Activated CD4-positive, alpha-beta memory T cell treated with anti-CD3 and anti-CD28 coated beads, Interleukin-2, amount 10 ng/mL, durations not matched to agents 7 days and 5 days (primary cell): Measurements from ENCODE around the gene RUNX2. TPM values are rescaled to one million over a fixed set of nuclear protein-coding genes. Genes with fewer than 3 reads are reported as not detected.

Source experiments
- CTCF ChIA-PET: fragments of 350-600 bp; sonication (Branson Sonifier 250); formaldehyde crosslinking; loops from one replicate; lab custom pipeline; 2021; ENCODE audit warnings: antibody characterized with exemption, inconsistent platforms; lab: Charles Lee
- POLR2A ChIA-PET: fragments of 350-600 bp; sonication (Branson Sonifier 250); formaldehyde crosslinking; loops from one replicate; lab custom pipeline; 2021; ENCODE audit warnings: antibody characterized with exemption; lab: Charles Lee
- DNase-seq: peaks from one replicate; pipeline ENCODE4 v3.0.0-alpha.2; 2020
- H3K27ac Mint-ChIP-seq: one replicate; pipeline ENCODE4 v1.8.0; 2021; ENCODE audit warnings: mild to moderate bottlenecking, mixed read lengths
- H3K27me3 Mint-ChIP-seq: one replicate; pipeline ENCODE4 v1.8.0; 2021; ENCODE audit warnings: mixed read lengths
- H3K36me3 Mint-ChIP-seq: one replicate; pipeline ENCODE4 v1.8.0; 2021; ENCODE audit warnings: low read depth, mixed read lengths
- H3K4me1 Mint-ChIP-seq: one replicate; pipeline ENCODE4 v1.8.0; 2021; ENCODE audit warnings: mixed read lengths
- H3K4me3 Mint-ChIP-seq: one replicate; pipeline ENCODE4 v1.8.0; 2021; ENCODE audit warnings: mild to moderate bottlenecking, mixed read lengths
- H3K9me3 Mint-ChIP-seq: one replicate; pipeline ENCODE4 v1.8.0; 2021; ENCODE audit warnings: mixed read lengths
- total RNA-seq, 2 experiments: library from RNA; stranded (reverse); gene quantifications; one replicate each; pipeline ENCODE4 v1.2.3, GENCODE V29; 2021

The RUNX2 gene
- total RNA-seq, 2 experiments from 2014 or later, result 42.2 to 43.4 TPM

DNA sequence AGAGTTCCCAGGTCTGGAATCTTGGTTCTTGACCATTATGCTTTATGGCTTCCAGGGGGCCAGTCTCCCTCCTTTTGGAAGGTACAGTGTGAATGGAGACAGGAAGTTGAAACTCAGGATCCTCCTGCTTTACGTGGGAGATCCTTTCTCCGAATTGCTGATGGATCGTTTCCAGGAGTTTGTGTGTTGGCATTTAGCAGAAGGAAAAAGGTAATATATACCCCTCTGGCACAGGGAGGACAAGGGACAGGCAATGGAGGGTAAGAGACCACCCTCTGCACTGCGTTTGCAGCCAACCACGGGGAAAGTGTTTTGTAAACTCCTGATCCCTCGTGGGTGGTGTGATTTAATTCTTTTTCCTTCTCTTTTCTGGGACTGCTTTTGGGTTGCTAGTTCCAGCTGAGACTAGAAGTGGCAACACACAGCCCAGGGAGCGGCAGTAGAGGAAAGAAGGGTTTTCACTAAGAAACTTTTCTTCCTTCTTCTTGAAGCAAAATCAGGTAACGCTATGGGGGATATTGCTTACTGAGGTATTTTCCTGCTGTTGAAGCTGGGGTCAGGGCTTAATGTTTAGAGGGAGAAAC, 307.2 kb downstream of the RUNX2 start:
- Mint-ChIP-seq H3K27me3 (no peaks in the 10 kb centered on the region), H3K27ac (no peak overlapping the region), H3K4me3 (no peak overlapping the region), H3K36me3 (peaks cover 2% of the 10 kb centered on the region), H3K9me3 (no peaks in the 10 kb centered on the region), H3K4me1 (peaks cover 12% of the 10 kb centered on the region)
- ChIA-PET CTCF (interaction anchor here (0.6 kb wide), 1 partner anchor 47 kb away, joined by 3 read pairs; no protein-coding TSS in a partner anchor), POLR2A (no interaction called here)
- DNase-seq, result no peak

DNA sequence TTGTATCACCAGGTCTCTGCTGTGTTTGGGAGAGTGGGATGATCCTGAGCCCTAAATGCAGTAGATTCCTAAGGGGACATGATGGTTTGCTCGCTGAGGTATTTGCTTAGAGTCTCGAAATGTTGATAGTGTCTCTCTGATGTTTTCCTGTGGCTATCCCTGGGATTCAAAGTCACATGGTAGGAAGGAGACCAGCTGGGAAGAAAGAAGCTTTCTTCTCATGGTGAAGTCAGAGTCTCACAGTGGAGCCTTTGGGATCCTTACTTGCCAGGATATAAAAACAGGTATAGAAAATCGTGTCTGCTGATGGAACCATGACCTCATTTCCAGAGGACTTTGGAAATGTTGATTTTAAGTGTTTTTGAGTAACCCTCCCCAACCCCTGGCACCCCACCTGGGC, 308.9 kb downstream of the RUNX2 start:
- DNase-seq, result no peak
- Mint-ChIP-seq H3K4me3 (no peak overlapping the region), H3K9me3 (no peaks in the 10 kb centered on the region), H3K27me3 (no peaks in the 10 kb centered on the region), H3K27ac (no peak overlapping the region), H3K4me1 (peaks cover 10% of the 10 kb centered on the region), H3K36me3 (peaks cover 2% of the 10 kb centered on the region)
- CTCF ChIA-PET, result no interaction called here
- POLR2A ChIA-PET, result interaction anchor here (0.6 kb wide), 1 partner anchor 165 kb away, joined by 3 read pairs; no protein-coding TSS in a partner anchor

DNA sequence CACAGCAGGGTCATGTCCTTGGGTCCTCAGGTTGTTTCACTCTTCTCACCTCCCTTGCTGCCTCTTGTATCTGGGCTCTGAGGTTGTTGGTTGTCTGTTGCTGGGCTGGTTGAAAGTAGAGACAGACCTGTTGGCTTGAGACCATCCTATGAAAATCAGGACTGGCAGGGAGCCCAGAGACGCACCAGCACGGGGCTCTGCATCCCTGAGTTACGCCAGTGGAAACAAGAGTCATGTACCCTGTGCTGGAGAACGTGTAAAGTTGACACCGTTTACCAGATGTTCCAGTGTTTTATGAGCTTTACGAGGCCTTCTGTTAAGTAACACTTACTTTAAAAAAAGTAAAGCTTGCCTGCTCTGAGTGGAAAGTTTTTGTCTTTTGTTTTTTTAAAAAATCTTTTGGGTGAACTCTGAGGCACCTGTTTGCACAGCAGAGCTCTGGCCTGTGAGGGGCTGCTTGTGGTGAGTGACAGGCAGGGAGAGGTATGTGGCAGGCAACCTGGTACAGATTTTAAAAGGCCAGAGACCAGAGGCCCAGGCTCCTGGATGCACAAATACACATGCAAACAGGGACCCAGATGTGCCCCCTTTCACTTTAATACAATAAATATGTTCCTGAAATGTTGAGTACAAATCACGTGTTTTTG, 309.6 kb downstream of the RUNX2 start:
- Mint-ChIP-seq H3K27ac (no peak overlapping the region), H3K4me1 (peaks cover 9% of the 10 kb centered on the region), H3K36me3 (no peaks in the 10 kb centered on the region), H3K27me3 (no peaks in the 10 kb centered on the region), H3K4me3 (no peak overlapping the region), H3K9me3 (no peaks in the 10 kb centered on the region)
- DNase-seq, result no peak
- ChIA-PET CTCF (interaction anchor here (0.6 kb wide), 1 partner anchor 466 kb away, joined by 3 read pairs; no protein-coding TSS in a partner anchor), POLR2A (no interaction called here)

DNA sequence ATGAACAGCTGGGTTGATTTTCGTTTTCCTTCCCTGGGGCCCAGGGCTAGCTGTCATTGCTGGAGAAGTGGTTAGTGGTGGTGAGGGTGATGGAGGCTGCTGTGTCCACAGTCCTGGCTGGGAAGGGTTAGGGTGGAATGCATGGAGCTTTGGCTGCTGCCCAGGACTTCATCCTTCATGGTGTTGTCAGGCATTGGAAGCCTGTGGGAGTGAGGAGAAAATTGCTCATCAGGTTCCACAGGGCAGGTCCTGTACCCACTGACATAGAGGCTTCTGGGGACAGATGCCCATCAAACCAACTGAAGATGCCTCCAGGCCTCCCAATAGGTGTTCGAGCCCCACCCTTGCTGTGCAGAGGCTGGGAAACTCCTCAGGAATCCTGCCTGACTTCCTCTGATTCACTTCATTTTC, 312.0 kb downstream of the RUNX2 start:
- no peak for DNase-seq
- Mint-ChIP-seq H3K4me3 (no peak overlapping the region), H3K4me1 (peaks cover 8% of the 10 kb centered on the region), H3K27me3 (no peaks in the 10 kb centered on the region), H3K36me3 (no peaks in the 10 kb centered on the region), H3K27ac (no peak overlapping the region), H3K9me3 (no peaks in the 10 kb centered on the region)
- POLR2A ChIA-PET, result no interaction called here
- CTCF ChIA-PET, result interaction anchor here (0.5 kb wide), 1 partner anchor 17 kb away, joined by 4 read pairs; no protein-coding TSS in a partner anchor

DNA sequence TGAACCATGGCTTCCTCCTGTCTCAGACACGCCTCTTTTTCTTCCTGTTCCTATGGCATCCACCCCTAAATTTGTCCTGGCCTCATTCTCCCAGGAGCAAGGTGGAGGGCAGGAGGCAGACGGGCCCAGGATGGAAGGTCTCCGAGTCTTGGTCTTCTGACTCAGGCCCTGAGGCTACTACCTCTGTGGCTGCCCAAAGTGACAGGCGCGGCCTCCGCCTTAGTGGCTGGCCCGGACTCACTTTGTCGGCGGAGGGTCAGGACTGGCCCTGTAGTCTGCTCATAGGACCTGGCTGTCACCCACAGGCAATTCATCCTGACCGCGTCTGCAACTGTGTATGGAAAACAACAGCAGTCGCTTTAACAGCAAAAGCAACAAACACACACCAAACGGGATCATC, 312.7 kb downstream of the RUNX2 start:
- Mint-ChIP-seq H3K4me1 (peaks cover 13% of the 10 kb centered on the region), H3K4me3 (no peak overlapping the region), H3K9me3 (no peaks in the 10 kb centered on the region), H3K27ac (no peak overlapping the region), H3K27me3 (no peaks in the 10 kb centered on the region), H3K36me3 (no peaks in the 10 kb centered on the region)
- no peak for DNase-seq
- CTCF ChIA-PET, result no interaction called here
- POLR2A ChIA-PET, result no interaction called here

DNA sequence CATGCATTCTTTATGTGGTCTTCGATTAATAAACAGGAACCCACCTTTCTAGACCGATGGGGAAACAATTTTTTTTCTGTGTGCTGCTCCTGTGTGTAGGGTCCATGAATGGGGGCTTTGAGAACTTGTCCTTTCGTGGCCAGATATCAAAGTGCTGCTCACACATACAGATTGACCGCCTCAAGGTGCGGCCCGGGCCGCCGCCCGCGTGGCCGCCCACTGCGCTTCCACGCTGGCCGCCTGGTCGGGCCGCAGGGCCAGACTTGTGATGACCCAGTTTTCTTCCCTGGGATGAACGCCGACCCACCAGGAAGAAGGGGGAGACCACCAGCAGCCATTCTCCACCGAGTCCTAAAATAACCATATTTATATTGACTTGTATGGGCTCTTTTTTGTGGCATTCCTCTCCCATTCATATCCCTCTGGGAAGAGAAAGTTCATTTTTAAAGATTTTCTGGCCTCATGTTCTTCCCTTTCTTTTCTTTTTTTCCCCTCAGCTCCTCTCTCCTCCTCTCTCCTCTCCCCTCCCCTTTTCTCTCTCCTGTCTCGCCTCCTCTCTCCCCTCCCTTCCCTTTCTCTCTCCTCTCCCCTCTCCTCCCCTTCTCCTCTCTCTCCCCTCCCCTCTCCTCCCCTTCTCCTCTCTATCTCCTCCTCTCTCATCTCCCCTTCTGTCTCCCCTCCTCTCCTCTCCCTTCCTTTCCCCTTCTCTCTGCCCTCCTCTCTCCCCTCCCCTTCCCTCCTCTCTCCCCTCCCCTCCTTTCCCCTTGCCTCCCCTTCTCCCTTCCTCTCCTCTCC, 314.4 kb downstream of the RUNX2 start:
- no peak for DNase-seq
- H3K27ac Mint-ChIP-seq, result no peak overlapping the region
- no peaks in the 10 kb centered on the region for H3K27me3 Mint-ChIP-seq
- no peak overlapping the region for H3K4me3 Mint-ChIP-seq
- H3K4me1 Mint-ChIP-seq, result peaks cover 15% of the 10 kb centered on the region
- no peaks in the 10 kb centered on the region for H3K36me3 Mint-ChIP-seq
- ChIA-PET CTCF (no interaction called here), POLR2A (no interaction called here)
- H3K9me3 Mint-ChIP-seq, result no peaks in the 10 kb centered on the region

DNA sequence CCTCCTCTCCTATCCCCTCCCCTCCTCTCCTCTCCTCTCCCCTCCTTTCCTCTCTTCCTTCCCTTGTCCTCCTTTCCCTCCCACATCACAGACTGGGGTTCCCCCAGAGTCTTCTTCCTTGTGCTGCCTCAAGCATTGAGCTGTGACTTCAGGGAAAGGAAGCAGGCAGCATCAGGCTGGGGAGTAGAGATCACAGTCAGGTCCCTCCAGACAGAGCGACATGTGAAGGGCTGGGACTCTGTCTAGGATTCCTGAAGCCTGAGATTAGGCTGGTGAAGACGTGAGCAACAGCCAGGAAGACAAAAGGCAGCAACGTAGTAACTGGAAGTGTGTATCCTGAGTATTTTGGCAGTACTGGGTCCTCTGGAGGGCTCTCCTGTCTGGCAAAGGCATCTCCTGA, 315.0 kb downstream of the RUNX2 start:
- CTCF ChIA-PET, result no interaction called here
- no peak overlapping the region for H3K4me3 Mint-ChIP-seq
- no peak overlapping the region for H3K27ac Mint-ChIP-seq
- H3K4me1 Mint-ChIP-seq, result peaks cover 19% of the 10 kb centered on the region
- no peaks in the 10 kb centered on the region for H3K36me3 Mint-ChIP-seq
- no peaks in the 10 kb centered on the region for H3K9me3 Mint-ChIP-seq
- POLR2A ChIA-PET, result no interaction called here
- DNase-seq, result no peak
- no peaks in the 10 kb centered on the region for H3K27me3 Mint-ChIP-seq

DNA sequence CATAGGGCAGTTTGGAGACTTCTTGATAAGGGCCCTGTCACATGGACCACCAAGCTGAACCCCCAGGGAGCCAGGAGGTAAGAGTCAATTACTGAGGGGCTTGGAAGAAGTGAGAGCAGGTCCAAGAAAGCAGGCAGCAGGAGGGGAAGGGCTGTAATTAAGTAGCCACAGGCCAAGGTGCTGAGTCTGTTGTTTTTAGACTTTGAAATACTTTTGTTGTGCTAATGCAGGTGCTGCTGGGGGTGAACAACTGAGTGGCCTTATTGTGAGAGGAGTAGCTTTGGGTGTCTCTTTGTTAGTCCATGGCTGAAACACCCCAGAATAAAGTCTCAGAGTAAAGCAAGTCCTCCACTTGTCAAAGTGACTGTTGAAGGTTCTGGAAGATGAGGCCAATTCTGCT, 316.6 kb downstream of the RUNX2 start:
- Mint-ChIP-seq H3K27me3 (no peaks in the 10 kb centered on the region), H3K4me1 (peaks cover 19% of the 10 kb centered on the region), H3K4me3 (no peak overlapping the region), H3K9me3 (no peaks in the 10 kb centered on the region), H3K27ac (no peak overlapping the region), H3K36me3 (no peaks in the 10 kb centered on the region)
- ChIA-PET POLR2A (interaction anchor here (1.5 kb wide), 1 partner anchor 11 kb away, joined by 3 read pairs; no protein-coding TSS in a partner anchor), CTCF (no interaction called here)
- no peak for DNase-seq

DNA sequence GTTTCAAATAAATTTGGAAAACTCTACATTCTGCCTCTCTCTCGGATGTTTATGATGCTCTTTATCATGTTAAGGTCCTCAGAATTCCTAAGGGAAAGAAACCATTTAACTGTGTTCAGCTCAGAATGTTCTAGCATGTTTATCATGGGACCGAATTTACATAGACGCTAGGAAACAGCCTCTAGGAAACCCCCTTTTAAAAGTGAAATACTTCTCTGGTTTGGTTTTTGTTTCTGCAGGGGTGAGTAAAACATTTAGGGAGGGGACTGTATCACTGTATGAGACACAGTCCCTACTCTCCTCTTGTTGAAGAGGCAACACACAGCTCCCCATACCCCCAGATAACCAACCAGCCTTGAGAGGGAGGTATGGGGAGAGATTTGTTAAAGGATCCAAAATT, 317.2 kb downstream of the RUNX2 start:
- Mint-ChIP-seq H3K36me3 (no peaks in the 10 kb centered on the region), H3K9me3 (no peaks in the 10 kb centered on the region), H3K4me1 (peaks cover 17% of the 10 kb centered on the region), H3K27me3 (no peaks in the 10 kb centered on the region), H3K27ac (no peak overlapping the region), H3K4me3 (no peak overlapping the region)
- DNase-seq, result no peak
- ChIA-PET CTCF (no interaction called here), POLR2A (interaction anchor here (1.5 kb wide), 1 partner anchor 11 kb away, joined by 3 read pairs; no protein-coding TSS in a partner anchor)

DNA sequence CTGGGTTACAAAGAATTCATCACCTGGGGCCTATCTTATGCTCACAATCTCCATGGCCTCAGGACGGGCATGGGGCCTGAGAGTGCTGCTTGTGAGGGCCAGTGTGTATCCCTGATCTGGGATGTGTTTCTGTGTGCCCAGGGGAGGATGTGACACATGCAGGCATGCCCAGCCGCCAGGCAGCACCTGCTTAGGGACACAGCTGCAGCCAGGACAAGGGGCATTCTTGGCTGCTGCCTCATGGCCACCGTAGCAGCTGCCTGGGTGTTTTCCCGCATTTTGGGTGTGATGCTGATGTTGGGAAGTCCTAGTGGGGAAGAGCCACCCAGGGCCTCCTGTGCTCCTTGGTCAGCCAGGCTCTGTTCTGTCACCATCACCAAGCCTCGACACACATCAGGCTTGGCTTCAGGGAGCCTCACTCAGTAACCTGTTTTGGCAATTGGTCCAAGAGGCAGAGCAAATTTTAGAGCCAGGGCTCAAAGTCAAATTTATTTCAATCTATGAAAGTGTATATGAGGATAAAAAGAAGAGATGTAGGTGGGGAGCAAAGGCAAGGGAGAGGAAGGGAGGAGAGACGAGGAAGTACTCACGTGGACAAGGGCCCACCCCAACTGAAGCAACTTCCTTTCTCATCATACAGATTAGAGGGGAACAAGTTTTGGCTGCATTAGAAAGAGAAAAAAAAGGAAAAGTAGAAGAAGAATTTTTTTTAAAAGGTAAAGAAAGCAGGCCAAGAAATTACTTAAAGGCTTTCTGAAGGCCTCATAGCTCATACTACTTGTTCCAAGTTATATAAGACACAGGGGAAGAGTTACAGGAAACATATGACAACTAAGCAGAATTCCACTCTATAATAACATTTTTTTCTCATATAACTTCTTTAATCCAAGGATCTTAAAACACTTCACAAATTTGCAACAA, 319.5 kb downstream of the RUNX2 start:
- CTCF ChIA-PET, result no interaction called here
- DNase-seq, result no peak
- POLR2A ChIA-PET, result no interaction called here
- Mint-ChIP-seq H3K9me3 (no peaks in the 10 kb centered on the region), H3K36me3 (no peaks in the 10 kb centered on the region), H3K4me3 (no peak overlapping the region), H3K4me1 (peaks cover 17% of the 10 kb centered on the region), H3K27ac (no peak overlapping the region), H3K27me3 (no peaks in the 10 kb centered on the region)

DNA sequence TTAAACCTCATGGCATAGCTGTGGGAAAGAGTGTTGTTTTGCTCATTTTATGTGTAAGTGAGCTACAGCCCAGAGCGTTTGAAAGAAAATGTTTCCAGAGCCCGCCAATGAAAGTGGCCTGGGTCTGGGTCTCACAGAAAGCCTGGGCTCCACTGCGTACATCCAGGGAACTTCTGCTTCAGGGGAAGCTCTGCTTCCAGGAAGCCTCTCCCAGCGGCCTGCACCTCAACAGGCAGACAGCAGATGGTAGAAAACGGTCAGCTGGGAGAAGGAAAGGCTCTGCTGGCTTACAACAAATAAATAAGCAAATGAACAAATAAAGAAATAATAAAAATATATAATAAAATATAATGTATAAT, 320.1 kb downstream of the RUNX2 start:
- DNase-seq, result no peak
- peaks cover 19% of the 10 kb centered on the region for H3K4me1 Mint-ChIP-seq
- CTCF ChIA-PET, result no interaction called here
- POLR2A ChIA-PET, result no interaction called here
- H3K27me3 Mint-ChIP-seq, result no peaks in the 10 kb centered on the region
- H3K27ac Mint-ChIP-seq, result no peak overlapping the region
- H3K36me3 Mint-ChIP-seq, result no peaks in the 10 kb centered on the region
- H3K9me3 Mint-ChIP-seq, result no peaks in the 10 kb centered on the region
- no peak overlapping the region for H3K4me3 Mint-ChIP-seq

DNA sequence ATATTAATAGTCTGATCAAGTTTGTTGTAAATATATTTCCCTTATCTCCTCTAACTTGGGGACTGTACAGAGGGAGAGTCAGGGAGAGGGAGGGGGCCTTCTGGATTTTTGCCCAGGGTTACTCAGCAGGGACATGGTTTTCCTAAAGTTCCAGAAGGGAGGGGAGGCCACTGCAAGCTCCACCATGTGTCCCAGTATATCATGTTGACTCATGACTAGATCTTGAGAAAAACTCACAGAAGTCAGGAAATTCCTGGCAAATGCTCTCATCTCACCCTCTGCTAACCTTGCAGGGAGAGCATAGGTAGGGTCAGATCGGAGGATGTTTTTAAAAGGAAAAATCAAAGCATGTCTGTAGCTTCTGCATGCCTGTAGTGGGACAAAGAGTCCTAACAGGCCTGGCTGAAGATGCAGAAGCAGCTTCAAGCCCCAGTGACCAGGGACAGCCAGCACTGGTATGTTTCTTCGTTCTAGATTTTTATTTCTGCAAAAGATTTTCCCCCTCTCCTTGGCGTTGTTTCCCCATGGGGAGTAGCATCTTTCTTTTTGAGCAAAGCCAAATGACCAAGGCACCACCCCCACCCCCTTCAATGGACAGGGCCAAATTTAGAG, 322.5 kb downstream of the RUNX2 start:
- Mint-ChIP-seq H3K4me3 (no peak overlapping the region), H3K27me3 (no peaks in the 10 kb centered on the region), H3K27ac (no peak overlapping the region), H3K4me1 (peaks cover 8% of the 10 kb centered on the region), H3K9me3 (no peaks in the 10 kb centered on the region), H3K36me3 (no peaks in the 10 kb centered on the region)
- CTCF ChIA-PET, result interaction anchor here (1.0 kb wide), 1 partner anchor 12 kb away, joined by 4 read pairs; no protein-coding TSS in a partner anchor
- POLR2A ChIA-PET, result no interaction called here
- no peak for DNase-seq
